MM.1S (cell line): ENCODE data around the gene DISP2.

Source experiments
- DNase-seq: peaks from one replicate; pipeline ENCODE4 v3.0.0-alpha.2; 2015
- H2AFZ ChIP-seq: fragments of 300-600 bp; sonication (generic); 2 replicates; pipeline ENCODE4 v1.6.0; 2016; ENCODE audit warnings: antibody characterized with exemption, low read length
- H3F3A ChIP-seq: fragments of 300-600 bp; sonication (generic); 2 replicates; pipeline ENCODE4 v1.6.1; 2016; ENCODE audit warnings: mild to moderate bottlenecking, antibody characterized with exemption, low read length, moderate library complexity, mixed read lengths; ENCODE audit not compliant: insufficient read depth
- H3K27ac ChIP-seq: fragments of 300-600 bp; sonication (generic); 2 replicates; pipeline ENCODE4 v1.5.1; 2016; ENCODE audit warnings: mild to moderate bottlenecking, low read length
- H3K27me3 ChIP-seq: fragments of 300-600 bp; sonication (generic); replicated peaks from 2 replicates; pipeline ENCODE4 v1.6.0; 2016; ENCODE audit warnings: low read length; ENCODE audit not compliant: insufficient read depth
- H3K36me3 ChIP-seq: fragments of 300-600 bp; sonication (generic); replicated peaks from 2 replicates; pipeline ENCODE4 v1.6.1; 2016; ENCODE audit warnings: mild to moderate bottlenecking, low read length, mixed read lengths; ENCODE audit not compliant: insufficient read depth
- H3K4me1 ChIP-seq: fragments of 300-600 bp; sonication (generic); 2 replicates; pipeline ENCODE4 v1.6.1; 2016; ENCODE audit warnings: low read length, mixed read lengths
- H3K4me2 ChIP-seq: fragments of 300-600 bp; sonication (generic); 2 replicates; pipeline ENCODE4 v1.6.0; 2016; ENCODE audit warnings: low read depth, low read length
- H3K4me3 ChIP-seq: fragments of 300-600 bp; sonication (generic); 2 replicates; pipeline ENCODE4 v1.5.1; 2016; ENCODE audit warnings: low read length, mixed read lengths
- H3K79me2 ChIP-seq: fragments of 300-600 bp; sonication (generic); 2 replicates; pipeline ENCODE4 v1.6.1; 2016; ENCODE audit warnings: mixed run types, low read length, mixed read lengths
- H3K9ac ChIP-seq: fragments of 300-600 bp; sonication (generic); 2 replicates; pipeline ENCODE4 v1.6.1; 2016; ENCODE audit warnings: low read length, mixed read lengths
- H3K9me2 ChIP-seq: fragments of 300-600 bp; sonication (generic); replicated peaks from 2 replicates; pipeline ENCODE4 v1.6.1; 2016; ENCODE audit warnings: mild to moderate bottlenecking, low read length, mixed read lengths; ENCODE audit not compliant: insufficient read depth
- H3K9me3 ChIP-seq: fragments of 300-600 bp; sonication (generic); replicated peaks from 2 replicates; pipeline ENCODE4 v1.6.1; 2016; ENCODE audit warnings: mild to moderate bottlenecking, low read length, mixed read lengths; ENCODE audit not compliant: insufficient read depth
- H4K20me1 ChIP-seq: fragments of 300-600 bp; sonication (generic); 2 replicates; pipeline ENCODE4 v1.6.1; 2016; ENCODE audit warnings: mild to moderate bottlenecking, low read length, moderate library complexity, mixed read lengths; ENCODE audit not compliant: insufficient read depth
- EZH2 ChIP-seq: fragments of 300-600 bp; sonication (generic); optimal IDR thresholded peaks from 2 replicates; pipeline ENCODE3; 2017; ENCODE audit warnings: low read depth, mild to moderate bottlenecking, antibody characterized with exemption, low read length, mixed read lengths
- EZH2phosphoT487 ChIP-seq: fragments of 300-600 bp; sonication (generic); IDR thresholded peaks from 2 replicates; pipeline ENCODE4 v1.6.1; 2018; ENCODE audit warnings: antibody characterized with exemption, low read length
- TF ChIP-seq, protein P1 (sequence below): fragments of 300-600 bp; sonication (generic); IDR thresholded peaks from 2 replicates; pipeline ENCODE4 v1.5.1; 2016; ENCODE audit warnings: antibody characterized with exemption, low read length, mixed read lengths

The DISP2 gene

DNA sequence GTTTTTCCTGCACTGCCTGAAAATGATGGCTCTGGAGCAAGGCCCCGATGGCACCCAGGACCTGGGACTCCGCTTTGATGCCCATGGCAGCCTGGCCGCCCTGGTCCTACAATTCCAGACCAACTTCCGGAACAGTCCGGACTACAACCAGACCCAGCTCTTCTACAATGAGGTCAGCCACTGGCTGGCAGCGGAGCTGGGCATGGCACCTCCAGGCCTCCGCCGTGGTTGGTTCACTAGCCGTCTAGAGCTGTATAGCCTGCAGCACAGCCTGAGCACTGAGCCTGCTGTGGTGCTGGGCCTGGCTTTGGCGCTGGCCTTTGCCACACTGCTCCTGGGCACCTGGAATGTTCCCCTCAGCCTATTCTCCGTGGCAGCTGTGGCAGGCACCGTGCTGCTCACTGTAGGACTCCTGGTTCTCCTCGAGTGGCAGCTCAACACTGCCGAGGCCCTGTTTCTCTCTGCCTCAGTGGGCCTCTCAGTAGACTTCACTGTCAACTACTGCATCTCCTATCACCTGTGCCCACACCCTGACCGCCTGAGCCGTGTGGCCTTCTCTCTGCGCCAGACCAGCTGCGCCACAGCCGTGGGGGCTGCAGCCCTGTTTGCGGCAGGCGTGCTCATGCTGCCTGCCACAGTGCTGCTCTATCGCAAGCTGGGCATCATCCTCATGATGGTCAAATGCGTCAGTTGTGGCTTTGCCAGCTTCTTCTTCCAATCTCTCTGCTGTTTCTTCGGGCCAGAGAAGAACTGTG lies 10.9 kb downstream of the DISP2 start:
- no peaks in the 10 kb centered on the region for H3K9me3 ChIP-seq
- H2AFZ ChIP-seq, result no peak overlapping the region
- no peak overlapping the region; the same call in 1 of the 2 replicates for H3K9ac ChIP-seq
- H3K4me1 ChIP-seq, result peaks cover 12% of the 10 kb centered on the region
- H3K27me3 ChIP-seq, result peaks cover 14% of the 10 kb centered on the region; the same call in 1 of the 2 replicates
- no peaks in the 10 kb centered on the region for H3K36me3 ChIP-seq
- no peak overlapping the region; the same call in 1 of the 2 replicates for H3K4me2 ChIP-seq
- TF ChIP-seq, protein P1, sequence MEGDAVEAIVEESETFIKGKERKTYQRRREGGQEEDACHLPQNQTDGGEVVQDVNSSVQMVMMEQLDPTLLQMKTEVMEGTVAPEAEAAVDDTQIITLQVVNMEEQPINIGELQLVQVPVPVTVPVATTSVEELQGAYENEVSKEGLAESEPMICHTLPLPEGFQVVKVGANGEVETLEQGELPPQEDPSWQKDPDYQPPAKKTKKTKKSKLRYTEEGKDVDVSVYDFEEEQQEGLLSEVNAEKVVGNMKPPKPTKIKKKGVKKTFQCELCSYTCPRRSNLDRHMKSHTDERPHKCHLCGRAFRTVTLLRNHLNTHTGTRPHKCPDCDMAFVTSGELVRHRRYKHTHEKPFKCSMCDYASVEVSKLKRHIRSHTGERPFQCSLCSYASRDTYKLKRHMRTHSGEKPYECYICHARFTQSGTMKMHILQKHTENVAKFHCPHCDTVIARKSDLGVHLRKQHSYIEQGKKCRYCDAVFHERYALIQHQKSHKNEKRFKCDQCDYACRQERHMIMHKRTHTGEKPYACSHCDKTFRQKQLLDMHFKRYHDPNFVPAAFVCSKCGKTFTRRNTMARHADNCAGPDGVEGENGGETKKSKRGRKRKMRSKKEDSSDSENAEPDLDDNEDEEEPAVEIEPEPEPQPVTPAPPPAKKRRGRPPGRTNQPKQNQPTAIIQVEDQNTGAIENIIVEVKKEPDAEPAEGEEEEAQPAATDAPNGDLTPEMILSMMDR, result no peak
- no peak for TF ChIP-seq EZH2phosphoT487
- TF ChIP-seq EZH2, result no peak
- H3K79me2 ChIP-seq, result no peaks in the 10 kb centered on the region
- H3K9me2 ChIP-seq, result no peaks in the 10 kb centered on the region
- H3K27ac ChIP-seq, result no peak overlapping the region
- no peak overlapping the region for H3K4me3 ChIP-seq
- no peaks in the 10 kb centered on the region; the same call in 1 of the 2 replicates for H3F3A ChIP-seq
- no peak for DNase-seq
- H4K20me1 ChIP-seq, result no peaks in the 10 kb centered on the region

DNA sequence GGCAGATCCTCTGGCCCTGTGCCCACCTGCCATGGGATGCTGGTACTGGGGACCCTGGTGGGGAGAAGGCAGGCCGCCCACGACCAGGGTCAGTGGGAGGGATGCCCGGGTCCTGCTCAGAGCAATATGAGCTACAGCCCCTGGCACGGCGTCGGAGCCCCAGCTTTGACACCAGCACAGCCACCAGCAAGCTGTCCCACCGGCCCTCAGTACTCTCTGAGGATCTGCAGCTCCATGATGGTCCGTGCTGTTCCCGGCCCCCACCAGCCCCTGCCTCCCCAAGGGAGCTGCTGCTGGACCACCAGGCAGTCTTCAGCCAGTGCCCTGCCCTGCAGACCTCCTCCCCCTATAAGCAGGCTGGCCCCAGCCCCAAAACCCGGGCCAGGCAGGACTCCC lies 11.5 kb downstream of the DISP2 start:
- no peaks in the 10 kb centered on the region for H3K9me3 ChIP-seq
- TF ChIP-seq EZH2phosphoT487, result no peak
- no peak for TF ChIP-seq EZH2
- TF ChIP-seq, protein P1, result no peak
- no peak for DNase-seq
- no peak overlapping the region for H3K4me3 ChIP-seq
- H4K20me1 ChIP-seq, result no peaks in the 10 kb centered on the region
- H3K36me3 ChIP-seq, result no peaks in the 10 kb centered on the region
- no peaks in the 10 kb centered on the region for H3K9me2 ChIP-seq
- peaks cover 12% of the 10 kb centered on the region for H3K4me1 ChIP-seq
- no peak overlapping the region for H2AFZ ChIP-seq
- no peaks in the 10 kb centered on the region for H3K79me2 ChIP-seq
- no peaks in the 10 kb centered on the region; the same call in 1 of the 2 replicates for H3F3A ChIP-seq
- H3K27me3 ChIP-seq, result peaks cover 14% of the 10 kb centered on the region; the same call in 1 of the 2 replicates
- H3K27ac ChIP-seq, result no peak overlapping the region
- no peak overlapping the region for H3K9ac ChIP-seq
- H3K4me2 ChIP-seq, result no peak overlapping the region

DNA sequence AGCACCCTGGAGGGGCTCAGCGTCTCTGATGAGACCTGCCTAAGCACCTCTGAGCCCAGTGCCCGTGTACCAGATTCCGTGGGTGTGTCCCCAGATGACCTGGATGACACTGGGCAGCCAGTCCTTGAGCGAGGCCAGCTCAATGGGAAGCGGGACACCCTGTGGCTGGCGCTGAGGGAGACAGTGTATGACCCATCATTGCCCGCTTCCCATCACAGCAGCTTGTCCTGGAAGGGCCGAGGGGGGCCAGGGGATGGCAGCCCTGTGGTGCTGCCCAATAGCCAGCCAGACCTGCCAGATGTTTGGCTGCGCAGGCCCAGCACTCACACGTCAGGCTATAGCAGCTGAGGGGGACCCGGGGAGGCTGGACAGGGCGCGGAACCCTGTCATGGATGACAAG lies 12.0 kb downstream of the DISP2 start:
- H3K9me2 ChIP-seq, result no peaks in the 10 kb centered on the region
- H3F3A ChIP-seq, result no peaks in the 10 kb centered on the region; the same call in 1 of the 2 replicates
- H3K4me3 ChIP-seq, result no peak overlapping the region
- peaks cover 14% of the 10 kb centered on the region; the same call in 1 of the 2 replicates for H3K27me3 ChIP-seq
- no peak for DNase-seq
- H4K20me1 ChIP-seq, result no peaks in the 10 kb centered on the region
- H3K79me2 ChIP-seq, result no peaks in the 10 kb centered on the region
- no peak overlapping the region for H3K9ac ChIP-seq
- no peak overlapping the region for H3K4me2 ChIP-seq
- TF ChIP-seq, protein P1, result no peak
- TF ChIP-seq EZH2phosphoT487, result no peak
- no peak for TF ChIP-seq EZH2
- no peak overlapping the region for H3K27ac ChIP-seq
- H2AFZ ChIP-seq, result no peak overlapping the region
- no peaks in the 10 kb centered on the region for H3K36me3 ChIP-seq
- peaks cover 12% of the 10 kb centered on the region for H3K4me1 ChIP-seq
- no peaks in the 10 kb centered on the region for H3K9me3 ChIP-seq
